ENCODE results near the gene PSMD9.
"Not testable (repeated sequence)": the region's sequence is repeated elsewhere in the genome, so short reads cannot be mapped to it uniquely, and the experiment has no call there.

PSMD9 gene

GRCh38 chr12:121921066-121921465, 32.5 kb downstream of the PSMD9 start:
- DNase-seq (ENCODE audit: low read depth in 3 of 3), result no peak

GRCh38 chr12:121925358-121925695, 36.7 kb downstream of the PSMD9 start:
- no peak for DNase-seq (ENCODE audit: low read depth in 3 of 3)

GRCh38 chr12:121926874-121927706, 38.5 kb downstream of the PSMD9 start:
- no peak for DNase-seq (ENCODE audit: low read depth in 3 of 3)

GRCh38 chr12:121927813-121928212, 39.2 kb downstream of the PSMD9 start:
- no peak for DNase-seq (ENCODE audit: low read depth in 3 of 3)

GRCh38 chr12:121929545-121929944, 41.0 kb downstream of the PSMD9 start:
- DNase-seq (ENCODE audit: low read depth in 3 of 3), result not testable (repeated sequence)

GRCh38 chr12:121930862-121931261, 42.3 kb downstream of the PSMD9 start:
- no peak for DNase-seq (ENCODE audit: low read depth in 3 of 3)

- no peak for DNase-seq (ENCODE audit: low read depth in 3 of 3)
Observed at GRCh38 chr12:121932176-121932536, 43.6 kb downstream of the PSMD9 start.

- DNase-seq (ENCODE audit: low read depth in 3 of 3), result no peak
Observed at GRCh38 chr12:121932914-121933521, 44.4 kb downstream of the PSMD9 start.

- DNase-seq (ENCODE audit: low read depth in 3 of 3), result no peak
Observed at GRCh38 chr12:121933522-121934308, 45.1 kb downstream of the PSMD9 start.

GRCh38 chr12:121934309-121934664, 45.7 kb downstream of the PSMD9 start:
- DNase-seq (ENCODE audit: low read depth in 3 of 3), result no peak

- no peak for DNase-seq (ENCODE audit: low read depth in 3 of 3)
Observed at GRCh38 chr12:121937654-121938053, 49.1 kb downstream of the PSMD9 start.

- no peak for DNase-seq (ENCODE audit: low read depth in 3 of 3)
Observed at GRCh38 chr12:121939186-121939585, 50.6 kb downstream of the PSMD9 start.

GRCh38 chr12:121939992-121940766, 51.6 kb downstream of the PSMD9 start:
- no peak for DNase-seq (ENCODE audit: low read depth in 3 of 3)

- no peak for DNase-seq (ENCODE audit: low read depth in 3 of 3)
Observed at GRCh38 chr12:121942145-121942718, 53.6 kb downstream of the PSMD9 start.

- no peak for DNase-seq (ENCODE audit: low read depth in 3 of 3)
Observed at GRCh38 chr12:121943926-121944325, 55.3 kb downstream of the PSMD9 start.

- no peak for DNase-seq (ENCODE audit: low read depth in 3 of 3)
Observed at GRCh38 chr12:121946313-121947025, 57.9 kb downstream of the PSMD9 start.

GRCh38 chr12:121947981-121948380, 59.4 kb downstream of the PSMD9 start:
- no peak for DNase-seq (ENCODE audit: low read depth in 3 of 3)

GRCh38 chr12:121949648-121950397, 61.2 kb downstream of the PSMD9 start:
- no peak for DNase-seq (ENCODE audit: low read depth in 3 of 3)

GRCh38 chr12:121953117-121953692, 64.6 kb downstream of the PSMD9 start:
- DNase-seq (ENCODE audit: low read depth in 3 of 3), result no peak

- no peak for DNase-seq (ENCODE audit: low read depth in 3 of 3)
Observed at GRCh38 chr12:121953695-121954094, 65.1 kb downstream of the PSMD9 start.
